GM18907 (cell line): ENCODE measurements around the gene ARHGAP24.

Source experiments
- ATAC-seq: cut with Tn5 transposase; IDR thresholded peaks from one replicate; pipeline ENCODE4 v1.9.1; 2021; ENCODE audit warnings: mild to moderate bottlenecking, moderate library complexity; ENCODE audit not compliant: unreplicated experiment

ARHGAP24 gene

DNA sequence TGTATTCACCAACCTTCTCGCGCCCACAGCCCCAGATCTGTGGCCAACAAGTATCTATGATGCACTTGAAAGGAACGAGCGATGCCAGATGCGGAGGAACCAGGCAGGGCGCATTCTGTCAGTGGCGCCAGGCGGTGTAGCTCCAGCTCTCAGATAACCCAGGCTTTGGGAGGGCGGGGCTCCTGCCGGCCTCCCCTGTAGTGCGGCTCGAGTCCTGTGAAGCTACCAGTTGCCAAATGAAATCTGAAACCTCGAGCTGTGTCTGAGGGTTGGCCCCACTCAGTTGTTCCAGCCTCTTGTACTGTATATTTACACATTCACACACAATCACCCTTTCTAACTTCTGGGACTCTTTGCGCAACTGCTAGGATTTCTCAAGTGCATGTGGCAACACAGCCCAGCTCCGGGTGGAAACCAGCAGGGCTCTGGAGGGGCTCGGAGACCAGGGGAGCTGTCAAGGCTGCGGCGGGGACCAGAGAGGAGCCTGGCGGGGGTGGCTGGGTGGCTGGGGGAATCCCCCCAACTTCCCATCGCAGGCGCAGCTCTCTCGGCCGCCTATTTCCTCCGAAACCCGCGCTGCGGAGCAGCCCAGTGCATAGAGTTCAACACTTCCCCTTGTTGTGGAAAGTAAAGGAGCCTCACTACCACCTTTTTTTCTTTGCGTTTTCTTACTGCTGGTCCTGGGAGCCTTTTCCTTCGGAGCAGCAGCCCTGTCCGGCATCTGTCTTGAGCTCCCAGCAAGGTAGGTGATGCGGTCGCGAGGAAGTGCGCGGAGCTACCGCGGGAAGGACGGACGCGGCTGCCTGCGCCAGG lies at the start of gene ARHGAP24:
Gene ARHGAP24, plus strand, starts transcription at position 333 of the 813 bp plus-strand sequence.
- ATAC-seq: peak; percentile 93

DNA sequence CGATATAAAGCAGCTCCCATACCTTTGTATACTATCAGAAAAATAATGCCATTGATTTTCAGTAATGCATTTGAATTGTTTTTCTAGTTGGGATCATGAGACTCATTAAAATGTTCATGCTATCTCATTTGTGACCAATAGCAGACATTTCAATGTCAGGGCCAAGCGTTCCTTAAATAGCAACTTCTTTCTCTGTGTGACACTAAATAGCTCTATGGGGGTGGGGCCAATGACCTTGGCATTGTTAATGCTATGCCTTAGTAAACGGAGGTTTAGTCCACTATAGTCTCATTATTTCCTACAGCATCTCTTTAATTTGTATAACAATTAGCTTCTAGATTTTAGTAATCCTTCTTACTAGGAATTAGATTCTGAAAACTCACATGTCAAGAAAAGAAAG lies 48.6 kb upstream of the ARHGAP24 start:
- no peak for ATAC-seq

DNA sequence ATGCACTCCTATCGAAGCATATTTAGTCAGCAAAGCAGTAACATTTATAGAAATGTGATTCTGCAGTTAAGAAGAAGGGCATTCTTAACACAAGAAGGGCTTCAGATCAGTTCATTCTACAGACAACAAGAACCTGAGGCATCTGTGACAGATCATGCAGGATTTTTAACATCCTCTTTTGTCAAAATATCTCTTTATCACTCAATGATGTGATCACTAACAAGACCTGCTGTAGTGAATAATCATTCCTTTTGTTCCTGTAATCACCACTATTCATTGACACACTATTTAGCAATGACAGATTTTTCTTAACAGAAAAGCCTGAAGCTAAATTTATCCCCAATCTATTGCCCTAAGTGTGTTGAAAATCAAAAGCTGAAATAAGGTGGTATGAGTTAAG lies 47.8 kb upstream of the ARHGAP24 start:
- ATAC-seq: no peak

DNA sequence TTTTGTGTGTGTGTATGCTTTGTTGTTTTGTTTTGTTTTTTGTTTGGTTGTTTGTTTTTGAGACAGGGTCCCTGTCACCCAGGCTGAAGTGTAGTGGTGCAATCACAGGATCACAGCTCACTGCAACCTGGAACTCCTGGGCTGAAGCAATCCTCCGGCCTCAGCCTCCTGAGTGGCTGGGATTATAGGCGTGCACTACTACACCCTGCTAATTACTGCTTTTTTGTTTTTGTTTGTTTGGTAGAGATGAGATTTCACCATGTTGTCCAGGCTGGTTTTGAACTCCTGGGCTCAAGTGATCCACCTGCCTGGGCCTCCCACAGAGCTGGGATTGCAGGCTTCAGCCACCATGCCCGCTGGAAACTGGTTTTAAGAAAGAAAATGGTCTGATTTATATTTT lies 44.7 kb upstream of the ARHGAP24 start:
- ATAC-seq: no peak

DNA sequence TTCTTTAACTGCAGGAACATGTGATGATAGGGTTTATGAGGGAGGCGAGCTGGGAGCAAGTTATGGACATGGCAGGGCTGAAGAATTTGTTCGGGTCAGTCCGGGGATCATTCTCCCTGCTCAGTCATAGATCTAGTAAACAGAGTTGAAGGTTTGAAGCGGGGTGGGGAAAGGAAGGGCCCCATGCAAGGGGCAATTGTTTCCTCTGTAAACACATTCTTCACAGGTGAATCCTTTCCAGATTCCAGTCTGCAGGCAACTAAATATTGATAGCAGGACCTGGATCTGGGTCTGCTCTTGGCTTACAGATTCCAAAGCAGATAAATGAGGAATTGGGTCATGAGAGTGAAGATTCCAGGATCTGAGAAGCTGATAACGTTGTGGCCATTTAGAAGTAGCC lies 44.3 kb upstream of the ARHGAP24 start:
- ATAC-seq: no peak

DNA sequence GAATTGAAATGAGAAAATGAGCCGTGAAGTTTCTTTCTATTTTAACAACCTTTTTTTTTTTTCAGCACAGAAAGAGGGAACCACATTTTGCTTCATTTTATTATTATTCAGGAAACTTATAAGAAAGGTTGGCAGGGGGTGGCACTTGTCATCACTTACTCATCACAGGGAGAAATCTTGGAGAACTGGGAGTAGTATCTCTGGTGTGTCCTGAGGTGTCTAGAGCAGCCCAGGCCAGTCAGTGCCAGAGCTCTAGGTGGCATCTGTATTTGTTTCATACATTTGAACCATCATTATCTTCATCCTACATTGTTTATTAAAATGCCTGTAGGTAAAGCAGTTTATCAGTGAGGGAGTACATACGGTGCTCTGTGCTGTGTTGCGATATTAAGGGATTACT lies 43.8 kb upstream of the ARHGAP24 start:
- no peak for ATAC-seq

DNA sequence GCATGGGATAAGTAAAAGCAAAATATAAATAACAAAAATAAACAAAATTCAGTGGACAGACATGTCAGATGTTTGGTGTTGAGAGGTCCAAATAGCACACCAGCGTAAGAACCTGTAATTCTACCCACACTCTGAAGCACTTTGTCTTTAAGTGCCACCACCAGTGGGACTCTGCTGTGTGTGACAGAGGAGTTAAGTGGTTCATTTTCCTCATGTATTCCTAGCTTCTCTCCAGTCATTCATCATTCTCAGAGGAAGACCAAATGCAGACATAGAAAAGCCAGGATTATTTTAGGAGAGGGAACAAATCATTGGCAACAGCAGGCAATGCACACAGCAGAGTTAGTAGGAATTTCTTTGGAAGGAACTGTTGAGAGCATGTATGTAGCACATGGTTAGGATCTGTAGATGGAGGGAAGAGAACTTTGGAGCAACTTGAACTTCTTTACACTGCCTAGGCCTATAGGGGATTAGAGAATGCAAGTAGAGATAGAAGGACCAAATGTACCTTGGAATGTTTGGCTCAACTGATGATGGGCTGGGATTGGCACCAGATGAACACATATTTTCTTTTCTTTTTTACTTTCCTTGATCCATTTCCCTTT lies 43.0 kb upstream of the ARHGAP24 start:
- ATAC-seq: no peak

DNA sequence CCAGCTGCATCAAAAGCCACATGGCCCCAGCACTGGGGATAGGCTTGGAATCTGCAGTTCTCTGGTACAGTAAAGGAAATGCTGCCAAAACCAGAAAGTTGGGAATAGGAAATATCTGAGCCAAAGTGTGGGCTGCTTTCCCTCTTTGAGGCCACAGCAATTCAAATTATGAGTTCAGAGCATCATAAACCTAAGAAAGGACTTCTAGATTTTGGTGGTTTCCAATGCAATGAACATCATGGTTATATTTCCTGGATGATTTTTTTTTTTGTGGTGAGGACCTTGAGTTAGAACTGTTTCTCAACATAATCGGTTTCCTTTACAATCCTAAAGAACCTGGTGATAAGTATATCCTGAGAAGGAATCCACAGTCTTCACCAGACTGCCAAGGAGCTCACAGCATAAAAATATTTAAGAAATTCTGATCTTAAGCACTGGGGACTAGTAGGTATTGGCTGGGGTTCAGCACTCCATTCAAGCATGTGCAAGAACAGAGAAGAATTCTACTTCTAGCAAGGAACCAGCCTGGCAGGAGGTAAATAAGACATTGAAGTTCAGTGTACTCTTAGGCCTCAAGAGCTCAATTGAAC lies 29.8 kb upstream of the ARHGAP24 start:
- no peak for ATAC-seq

DNA sequence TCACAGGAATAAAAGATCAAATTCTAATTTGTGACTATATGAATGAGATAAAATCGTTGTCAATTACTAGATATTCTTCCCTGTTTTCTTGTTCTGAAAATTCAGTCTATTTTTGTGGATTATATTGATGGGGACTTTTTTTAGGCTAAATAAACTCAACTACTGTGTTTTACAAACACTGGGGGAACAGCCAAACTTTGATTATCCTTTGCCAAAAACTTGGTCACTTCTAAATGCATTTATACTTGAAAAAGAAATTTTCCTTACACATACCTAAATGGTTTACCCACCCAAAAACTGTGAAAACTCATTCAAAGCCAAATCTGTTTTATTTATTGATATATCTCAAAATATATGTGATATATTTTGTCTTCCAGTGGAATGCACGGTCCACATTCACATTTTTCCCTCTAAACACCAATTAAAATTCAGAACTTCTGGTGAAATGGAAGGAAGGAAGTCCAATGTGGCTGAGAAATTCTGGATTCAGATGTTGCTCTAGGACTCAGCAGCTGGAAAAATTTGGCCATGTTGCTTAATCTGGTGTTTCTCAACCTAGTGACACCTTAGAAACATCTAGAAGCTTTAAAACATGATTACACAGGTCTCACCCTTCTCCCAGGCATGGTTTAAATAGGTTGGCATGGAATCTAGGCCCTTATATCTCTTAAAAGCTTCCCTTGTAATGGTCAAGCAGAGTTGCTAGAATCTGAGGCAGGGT lies 28.6 kb upstream of the ARHGAP24 start:
- no peak for ATAC-seq

DNA sequence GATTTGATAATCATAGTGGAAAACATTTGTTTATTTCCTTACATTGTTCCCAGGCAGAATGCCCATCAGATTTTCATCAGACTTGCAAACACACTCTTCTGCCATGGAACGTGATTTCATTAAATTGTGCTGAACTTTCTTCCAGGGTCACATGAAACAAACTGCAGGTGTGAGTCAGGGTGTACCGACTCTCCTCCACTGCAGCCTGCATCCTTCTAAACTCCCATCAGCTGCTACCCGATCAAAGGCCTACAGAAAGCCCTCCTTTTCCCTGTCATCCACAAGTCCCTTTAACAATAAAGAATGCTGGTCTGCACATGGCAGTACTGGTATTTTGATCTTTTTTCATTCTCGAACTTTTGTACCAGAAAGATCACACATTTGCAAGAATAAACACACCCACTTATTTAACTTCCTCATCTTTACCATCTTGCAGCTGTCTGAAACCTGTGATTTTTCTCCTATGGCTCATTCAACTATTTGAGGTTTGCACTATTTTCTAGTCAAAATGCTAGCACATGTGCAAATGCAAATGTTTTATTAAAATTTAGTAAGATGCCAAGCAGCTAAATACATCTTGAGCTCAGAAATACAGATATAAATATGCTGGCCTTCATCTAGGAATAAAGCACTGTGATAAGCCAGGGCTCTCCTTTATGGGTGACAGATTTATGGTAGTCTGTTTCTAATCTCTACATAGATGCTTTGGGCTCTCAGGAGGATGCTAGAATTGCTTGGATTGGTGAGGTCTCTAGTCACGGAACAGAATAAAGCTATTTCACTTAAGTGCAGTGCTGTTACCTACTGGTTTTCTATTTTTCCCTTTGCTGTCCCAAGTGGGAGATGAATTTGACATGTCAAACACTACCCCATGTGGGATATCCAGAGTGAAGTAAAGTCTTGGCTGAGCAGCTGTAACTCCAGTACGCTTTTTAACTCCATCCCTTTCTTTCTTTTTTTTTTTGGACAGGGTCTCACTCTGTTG lies 25.8 kb upstream of the ARHGAP24 start:
- peak; percentile 73 for ATAC-seq

DNA sequence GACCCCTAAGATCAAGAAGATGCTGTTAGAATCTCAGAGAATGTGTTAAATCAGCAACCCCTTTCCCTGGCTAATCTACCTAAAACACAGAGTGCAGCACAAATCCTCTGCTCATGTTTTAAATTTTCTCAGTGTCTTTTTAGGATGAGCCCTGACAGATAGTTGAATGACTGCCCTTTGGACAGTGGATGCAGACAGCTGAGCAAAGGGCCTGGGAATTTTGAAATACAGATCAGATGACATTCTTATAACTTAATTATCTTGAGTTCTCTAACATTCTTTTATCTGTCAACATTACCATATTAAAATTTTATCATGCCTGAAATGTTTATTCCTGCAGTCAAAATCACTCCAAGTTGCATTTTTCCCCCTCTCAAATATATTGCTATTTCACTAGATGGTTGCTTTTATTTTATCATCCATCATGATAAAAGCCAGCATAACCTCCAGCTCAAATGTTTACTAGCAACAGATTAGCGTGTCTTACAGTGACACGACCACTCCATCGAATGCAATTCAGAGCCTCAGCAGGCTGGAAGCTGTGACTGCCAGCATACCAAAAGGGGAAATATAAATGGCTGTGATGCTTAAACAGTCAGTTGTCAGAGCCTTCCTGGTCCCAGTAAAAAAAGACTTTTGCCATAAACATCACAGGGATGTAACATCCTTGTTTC lies 22.8 kb upstream of the ARHGAP24 start:
- ATAC-seq: no peak

DNA sequence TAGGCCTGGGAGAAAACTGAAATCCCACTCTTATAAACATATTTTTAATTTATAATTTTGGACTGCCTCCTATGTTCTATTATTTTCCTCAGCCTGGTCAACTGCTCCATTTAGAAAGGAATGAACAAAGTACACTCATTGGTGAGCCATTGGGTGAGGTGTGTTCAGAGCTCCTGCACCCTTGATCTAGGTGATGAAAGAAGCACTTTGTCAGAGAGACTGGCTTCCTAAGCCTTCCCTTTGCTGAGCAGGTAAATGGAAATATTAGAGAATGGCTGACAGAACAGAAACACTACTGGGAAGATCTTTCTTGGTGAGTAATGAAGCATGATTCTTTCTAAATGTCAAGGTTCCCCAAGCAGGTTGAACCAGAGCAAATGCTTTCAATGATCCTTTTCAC lies 19.0 kb upstream of the ARHGAP24 start:
- no peak for ATAC-seq

DNA sequence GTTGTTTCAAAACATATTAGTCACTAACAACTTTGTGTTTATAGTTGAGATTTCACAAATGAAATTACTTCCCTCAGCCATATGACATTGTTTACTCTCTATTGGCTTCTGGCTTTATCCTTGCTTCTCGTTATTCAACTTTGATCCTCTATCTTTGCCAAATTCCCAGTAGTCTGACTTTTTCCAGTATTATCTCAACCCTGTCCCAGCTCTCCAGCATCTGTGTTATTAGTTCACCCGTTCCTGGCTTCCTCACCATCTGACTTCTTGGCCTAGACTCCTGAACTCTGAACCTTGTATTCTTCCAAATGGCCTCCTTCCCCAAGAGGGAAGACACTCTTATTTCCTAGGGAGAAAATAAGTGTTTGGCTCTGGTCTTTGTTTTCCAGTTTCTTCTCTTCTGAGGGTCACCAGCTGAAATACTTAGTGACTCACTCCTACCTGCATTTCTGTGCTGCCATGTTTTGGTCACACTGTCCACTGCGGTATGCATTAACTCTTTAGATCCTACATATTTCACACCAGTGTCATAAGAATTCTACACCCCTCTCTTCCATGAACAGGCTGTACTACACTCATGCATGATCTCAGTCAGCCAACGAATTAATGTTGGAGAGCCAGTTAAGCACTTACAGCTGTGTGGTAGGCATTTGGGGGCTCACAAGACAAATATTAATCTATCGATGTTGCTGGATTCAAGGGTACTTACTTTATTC lies 17.0 kb upstream of the ARHGAP24 start:
- no peak for ATAC-seq

DNA sequence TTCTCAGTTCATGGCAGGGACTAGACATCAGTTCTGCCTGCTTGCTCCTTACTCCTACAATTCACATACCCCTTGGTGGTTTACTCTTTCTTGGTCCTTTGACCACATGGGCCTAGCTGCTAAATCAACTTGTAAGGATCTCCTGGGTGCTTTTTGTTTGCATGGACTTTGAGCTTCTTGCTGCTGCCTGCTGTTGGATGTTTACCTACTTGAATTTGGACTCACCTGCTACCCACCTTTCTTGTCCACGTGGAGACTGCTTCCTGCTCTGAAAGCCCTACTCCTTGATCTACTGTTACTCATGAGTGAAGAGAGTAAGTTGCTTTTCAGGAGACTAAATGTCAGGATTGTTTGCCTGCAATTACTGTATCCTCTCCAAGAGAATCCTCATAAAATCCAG lies 15.2 kb upstream of the ARHGAP24 start:
- no peak for ATAC-seq

DNA sequence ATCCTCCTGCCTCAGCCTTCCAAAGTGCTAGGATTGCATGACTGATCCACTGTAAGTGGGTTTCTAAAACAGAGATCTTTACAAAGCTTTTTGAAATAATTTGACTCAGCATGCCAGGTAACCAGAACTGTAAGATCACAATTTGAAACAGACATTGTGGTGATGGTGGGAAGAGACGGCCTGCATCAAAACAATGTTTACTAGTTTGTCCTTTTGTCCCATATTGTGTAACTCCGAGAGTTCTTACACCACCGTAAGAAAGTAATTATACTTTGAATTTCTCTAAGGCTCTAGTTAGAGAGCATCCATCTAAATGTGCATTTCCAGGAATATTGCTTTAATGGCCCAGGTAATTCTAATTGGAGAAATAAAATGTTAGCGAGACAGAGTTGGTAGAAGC lies 594 bp upstream of the ARHGAP24 start:
- no peak for ATAC-seq

DNA sequence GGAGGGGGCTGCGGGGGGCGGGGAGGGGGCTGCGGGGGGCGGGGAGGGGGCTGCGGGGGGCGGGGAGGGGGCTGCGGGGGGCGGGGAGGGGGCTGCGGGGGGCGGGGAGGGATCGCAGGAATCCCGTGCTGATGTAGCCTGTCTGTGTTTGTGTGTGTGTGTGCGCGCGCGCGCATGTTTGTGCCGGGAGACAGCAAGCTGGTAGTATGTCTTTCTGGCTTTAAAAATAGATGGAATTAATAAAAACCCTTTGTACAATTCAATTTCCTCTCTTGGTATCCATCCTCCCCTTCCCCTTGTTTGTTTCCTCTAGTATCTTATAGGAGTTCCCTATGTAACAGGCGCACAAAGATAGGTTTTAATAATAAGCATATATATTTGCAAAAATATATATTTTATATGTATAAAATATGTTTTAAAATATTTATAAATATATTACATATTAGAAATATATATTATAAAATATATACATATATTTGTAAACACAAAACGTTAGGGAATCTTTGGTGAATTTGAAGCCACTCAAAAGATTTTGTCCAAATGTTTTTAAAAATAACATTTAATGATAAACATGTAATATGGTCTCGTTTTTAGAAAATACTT lies 782 bp downstream of the ARHGAP24 start:
- no peak for ATAC-seq

DNA sequence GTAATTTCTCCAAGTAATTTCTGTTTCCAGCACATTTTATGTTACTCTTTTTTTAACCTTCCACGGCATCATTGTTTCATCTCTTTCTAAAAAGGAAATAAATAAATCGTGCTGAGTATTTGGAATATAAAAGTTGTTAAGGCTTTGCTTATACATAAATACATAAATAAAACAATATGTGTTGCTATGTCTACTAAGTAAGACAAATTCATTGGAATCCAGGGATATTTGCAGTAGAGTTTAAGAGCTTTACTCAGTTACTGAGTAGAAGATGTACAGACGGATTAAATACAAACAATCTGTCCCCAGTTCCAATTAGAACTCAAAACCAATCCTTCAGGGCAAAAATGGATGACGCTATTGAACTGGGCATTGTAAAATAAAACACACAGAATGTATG lies 1.4 kb downstream of the ARHGAP24 start:
- no peak for ATAC-seq

DNA sequence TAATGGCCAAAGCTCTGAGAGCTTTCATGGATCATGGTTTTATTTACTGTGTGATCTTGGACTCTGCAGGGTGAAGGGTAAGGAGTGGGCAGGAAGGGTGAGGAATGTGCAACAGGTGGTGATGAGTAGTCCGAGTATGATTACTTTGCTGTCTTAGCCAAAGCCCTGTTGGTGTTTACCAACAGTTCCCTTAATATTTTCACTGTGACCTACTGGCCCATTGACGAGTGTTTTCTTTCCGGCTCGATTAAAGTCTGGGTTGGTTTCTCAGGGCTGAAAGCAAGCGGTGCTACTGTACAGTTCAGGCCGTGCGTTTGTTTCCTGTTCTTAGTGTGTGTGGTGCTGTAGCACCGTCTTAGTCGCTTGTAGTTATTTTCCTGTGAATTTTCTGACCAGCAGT lies 2.6 kb downstream of the ARHGAP24 start:
- ATAC-seq: peak; percentile 39

DNA sequence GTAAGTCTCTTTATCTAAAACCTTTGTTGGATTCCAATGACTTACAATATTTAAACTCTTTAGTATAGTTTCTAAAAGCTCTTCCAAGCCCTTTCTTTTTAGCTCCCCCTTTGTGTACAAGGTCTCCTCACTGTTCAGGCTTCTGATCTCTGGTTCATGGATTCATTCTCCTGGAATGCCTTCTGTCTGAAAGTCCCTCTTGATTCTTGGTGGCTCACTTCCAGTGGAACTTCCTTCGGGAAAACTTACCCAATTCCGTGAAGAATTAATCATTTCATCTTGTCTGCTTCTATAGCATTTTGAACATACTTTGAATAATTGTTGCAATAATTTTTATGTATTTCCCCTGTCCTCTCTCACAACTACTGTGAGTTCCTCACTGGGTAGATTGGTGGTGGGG lies 3.6 kb downstream of the ARHGAP24 start:
- ATAC-seq: no peak
